ENCODE measurements around the gene NEUROG1.

The NEUROG1 gene

DNA sequence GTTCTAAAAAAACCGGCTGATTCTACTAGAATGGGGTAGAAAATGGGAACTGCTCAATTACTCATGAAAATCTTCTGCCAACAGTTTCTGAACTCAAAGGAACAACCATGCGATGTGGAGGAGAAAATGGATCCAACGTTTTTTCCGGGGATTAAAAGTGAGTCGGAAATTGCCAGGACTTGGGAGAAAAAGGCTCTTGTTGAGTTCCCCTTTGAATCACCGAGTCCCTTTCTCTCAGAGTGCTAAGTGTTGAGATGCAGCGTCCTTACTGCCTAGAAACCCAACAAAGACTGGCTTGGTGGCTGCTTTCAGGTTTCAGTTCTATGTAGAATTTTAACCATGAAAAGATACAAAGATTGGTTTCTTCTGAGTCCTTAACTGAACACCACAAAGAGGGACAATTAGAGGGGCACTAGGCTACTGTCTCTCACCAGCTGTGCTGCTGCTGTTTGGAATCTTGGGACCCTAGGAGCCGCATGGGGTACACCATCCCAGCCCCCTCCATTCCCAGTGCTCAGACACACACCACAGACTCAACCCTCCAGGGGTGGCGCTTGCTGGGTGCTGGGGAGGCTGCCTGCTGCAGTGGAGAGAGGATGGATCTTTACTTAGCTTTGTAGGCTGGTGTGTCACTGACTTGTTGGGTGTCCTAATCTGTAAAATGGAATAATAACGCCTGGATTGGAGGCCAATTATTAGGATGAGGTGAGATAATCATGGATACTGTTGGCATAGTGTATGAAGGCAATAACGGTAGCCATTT, 21.5 kb upstream of the NEUROG1 start (continued):
- TF ChIP-seq, protein P1, sequence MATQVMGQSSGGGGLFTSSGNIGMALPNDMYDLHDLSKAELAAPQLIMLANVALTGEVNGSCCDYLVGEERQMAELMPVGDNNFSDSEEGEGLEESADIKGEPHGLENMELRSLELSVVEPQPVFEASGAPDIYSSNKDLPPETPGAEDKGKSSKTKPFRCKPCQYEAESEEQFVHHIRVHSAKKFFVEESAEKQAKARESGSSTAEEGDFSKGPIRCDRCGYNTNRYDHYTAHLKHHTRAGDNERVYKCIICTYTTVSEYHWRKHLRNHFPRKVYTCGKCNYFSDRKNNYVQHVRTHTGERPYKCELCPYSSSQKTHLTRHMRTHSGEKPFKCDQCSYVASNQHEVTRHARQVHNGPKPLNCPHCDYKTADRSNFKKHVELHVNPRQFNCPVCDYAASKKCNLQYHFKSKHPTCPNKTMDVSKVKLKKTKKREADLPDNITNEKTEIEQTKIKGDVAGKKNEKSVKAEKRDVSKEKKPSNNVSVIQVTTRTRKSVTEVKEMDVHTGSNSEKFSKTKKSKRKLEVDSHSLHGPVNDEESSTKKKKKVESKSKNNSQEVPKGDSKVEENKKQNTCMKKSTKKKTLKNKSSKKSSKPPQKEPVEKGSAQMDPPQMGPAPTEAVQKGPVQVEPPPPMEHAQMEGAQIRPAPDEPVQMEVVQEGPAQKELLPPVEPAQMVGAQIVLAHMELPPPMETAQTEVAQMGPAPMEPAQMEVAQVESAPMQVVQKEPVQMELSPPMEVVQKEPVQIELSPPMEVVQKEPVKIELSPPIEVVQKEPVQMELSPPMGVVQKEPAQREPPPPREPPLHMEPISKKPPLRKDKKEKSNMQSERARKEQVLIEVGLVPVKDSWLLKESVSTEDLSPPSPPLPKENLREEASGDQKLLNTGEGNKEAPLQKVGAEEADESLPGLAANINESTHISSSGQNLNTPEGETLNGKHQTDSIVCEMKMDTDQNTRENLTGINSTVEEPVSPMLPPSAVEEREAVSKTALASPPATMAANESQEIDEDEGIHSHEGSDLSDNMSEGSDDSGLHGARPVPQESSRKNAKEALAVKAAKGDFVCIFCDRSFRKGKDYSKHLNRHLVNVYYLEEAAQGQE (tag by site-specific recombination; IDR thresholded peaks at IDR 0.05) = no peak
- TF ChIP-seq ZNF514 (tag by site-specific recombination; IDR thresholded peaks at IDR 0.05) (no peak), MEIS1 (CRISPR knock-in tag; IDR thresholded peaks at IDR 0.05; ENCODE audit: borderline replicate concordance) (no peak), BCL11A (tag by site-specific recombination; IDR thresholded peaks at IDR 0.05; ENCODE audit: low read depth) (no peak)

DNA sequence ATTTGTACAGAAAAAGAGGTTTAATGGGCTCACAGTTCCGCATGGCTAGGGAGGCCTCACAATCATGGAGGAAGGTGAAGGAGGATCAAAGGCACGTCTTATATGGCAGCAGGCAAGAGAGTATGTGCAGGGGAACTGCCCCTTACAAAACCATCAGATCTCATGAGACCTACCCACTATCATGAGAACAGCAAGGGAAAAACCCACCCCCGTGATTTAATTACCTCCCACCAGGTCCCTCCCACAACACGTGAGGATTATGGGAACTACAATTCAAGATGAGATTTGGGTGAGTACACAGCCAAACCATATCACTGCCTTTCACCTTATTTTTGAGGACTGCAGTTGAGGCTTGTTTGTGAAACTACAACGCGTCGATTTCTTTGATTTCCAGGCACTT, 20.9 kb upstream of the NEUROG1 start:
- CTCF ChIA-PET = interaction anchor here (0.6 to 13.3 kb wide), 5 partner anchors 9 to 335 kb away, joined by 3 to 853 read pairs (median 12); no protein-coding TSS in a partner anchor
- TF ChIP-seq ZNF776 (tag by site-specific recombination; IDR thresholded peaks at IDR 0.05; ENCODE audit: borderline replicate concordance) (no peak), ZFHX2 (tag by site-specific recombination; conservative IDR thresholded peaks at IDR 0.05) (peak; percentile 62), ZNF560 (tag by site-specific recombination; IDR thresholded peaks at IDR 0.05; ENCODE audit: borderline replicate concordance) (no peak), GLI4 (tag by site-specific recombination; IDR thresholded peaks at IDR 0.05) (no peak), ZNF624 (tag by site-specific recombination; IDR thresholded peaks at IDR 0.05) (no peak), SALL2 (tag by site-specific recombination; IDR thresholded peaks at IDR 0.05; ENCODE audit: borderline replicate concordance) (no peak), ZNF248 (tag by site-specific recombination; IDR thresholded peaks at IDR 0.05) (no peak), EGR2 (tag by site-specific recombination; IDR thresholded peaks at IDR 0.05; ENCODE audit: low read depth) (peak; percentile 45), ZNF155 (tag by site-specific recombination; IDR thresholded peaks at IDR 0.05) (no peak), ZNF341 (tag by site-specific recombination; IDR thresholded peaks at IDR 0.05; ENCODE audit: low read depth) (no peak)
- TF ChIP-seq, protein P2, sequence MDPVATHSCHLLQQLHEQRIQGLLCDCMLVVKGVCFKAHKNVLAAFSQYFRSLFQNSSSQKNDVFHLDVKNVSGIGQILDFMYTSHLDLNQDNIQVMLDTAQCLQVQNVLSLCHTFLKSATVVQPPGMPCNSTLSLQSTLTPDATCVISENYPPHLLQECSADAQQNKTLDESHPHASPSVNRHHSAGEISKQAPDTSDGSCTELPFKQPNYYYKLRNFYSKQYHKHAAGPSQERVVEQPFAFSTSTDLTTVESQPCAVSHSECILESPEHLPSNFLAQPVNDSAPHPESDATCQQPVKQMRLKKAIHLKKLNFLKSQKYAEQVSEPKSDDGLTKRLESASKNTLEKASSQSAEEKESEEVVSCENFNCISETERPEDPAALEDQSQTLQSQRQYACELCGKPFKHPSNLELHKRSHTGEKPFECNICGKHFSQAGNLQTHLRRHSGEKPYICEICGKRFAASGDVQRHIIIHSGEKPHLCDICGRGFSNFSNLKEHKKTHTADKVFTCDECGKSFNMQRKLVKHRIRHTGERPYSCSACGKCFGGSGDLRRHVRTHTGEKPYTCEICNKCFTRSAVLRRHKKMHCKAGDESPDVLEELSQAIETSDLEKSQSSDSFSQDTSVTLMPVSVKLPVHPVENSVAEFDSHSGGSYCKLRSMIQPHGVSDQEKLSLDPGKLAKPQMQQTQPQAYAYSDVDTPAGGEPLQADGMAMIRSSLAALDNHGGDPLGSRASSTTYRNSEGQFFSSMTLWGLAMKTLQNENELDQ (tag by site-specific recombination; IDR thresholded peaks at IDR 0.05; ENCODE audit: low read depth) = no peak
- Histone ChIP-seq H3K9me3 (ENCODE audit: control insufficient read depth, insufficient read depth, low read depth, low read length) (no peaks in the 10 kb centered on the region), H3K36me3 (ENCODE audit: control insufficient read depth in 2 of 2, insufficient read depth in 1 of 2, low read length in 2 of 2) (no peaks in the 10 kb centered on the region), H3K4me3 (ENCODE audit: low read depth, low read length) (no peak overlapping the region), H3K4me1 (ENCODE audit: control insufficient read depth, insufficient read depth, low read length) (no peaks in the 10 kb centered on the region), H3K27ac (ENCODE audit: extremely low read depth, low read depth, low read length) (no peak overlapping the region)
- POLR2A ChIA-PET = no interaction called here

DNA sequence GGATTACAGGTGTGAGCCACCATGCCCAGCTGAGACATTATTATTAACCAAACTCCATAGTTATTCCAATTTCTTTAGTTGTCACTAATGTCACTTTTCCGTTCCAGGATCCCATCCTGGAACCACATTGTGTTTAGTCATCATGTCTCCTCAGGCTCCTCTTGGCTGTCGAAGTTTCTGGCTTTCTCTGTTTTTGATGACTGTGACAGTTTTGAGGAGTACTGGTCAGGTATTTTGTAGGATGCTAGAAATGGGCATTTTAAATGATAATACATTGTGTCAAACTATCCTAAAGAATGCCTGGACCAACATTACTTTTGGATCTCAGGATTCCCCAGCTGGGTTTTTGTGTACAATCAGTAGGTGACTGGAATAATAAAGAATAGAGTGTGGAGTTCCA, 19.8 kb upstream of the NEUROG1 start:
- Histone ChIP-seq H3K4me1 (ENCODE audit: control insufficient read depth, insufficient read depth, low read length) (no peaks in the 10 kb centered on the region), H3K27ac (ENCODE audit: extremely low read depth, low read depth, low read length) (no peak overlapping the region), H3K4me3 (ENCODE audit: low read depth, low read length) (no peak overlapping the region), H3K9me3 (ENCODE audit: control insufficient read depth, insufficient read depth, low read depth, low read length) (no peaks in the 10 kb centered on the region), H3K36me3 (ENCODE audit: control insufficient read depth in 2 of 2, insufficient read depth in 1 of 2, low read length in 2 of 2) (no peaks in the 10 kb centered on the region)
- POLR2A ChIA-PET = no interaction called here
- TF ChIP-seq ZNF529 (tag by site-specific recombination; IDR thresholded peaks at IDR 0.05; ENCODE audit: insufficient replicate concordance) = no peak
- no peak for TF ChIP-seq ATF2 (tag by site-specific recombination; IDR thresholded peaks at IDR 0.05; ENCODE audit: low read depth)
- TF ChIP-seq ZNF670 (tag by site-specific recombination; IDR thresholded peaks at IDR 0.05; ENCODE audit: low read depth) = no peak
- TF ChIP-seq SCRT2 (tag by site-specific recombination; IDR thresholded peaks at IDR 0.05) = no peak
- TF ChIP-seq MZF1 (tag by site-specific recombination; IDR thresholded peaks at IDR 0.05; ENCODE audit: borderline replicate concordance) = no peak
- no peak for TF ChIP-seq ZNF302 (tag by site-specific recombination; IDR thresholded peaks at IDR 0.05; ENCODE audit: low read depth)
- TF ChIP-seq ZFP41 (tag by site-specific recombination; IDR thresholded peaks at IDR 0.05; ENCODE audit: borderline replicate concordance) = no peak
- TF ChIP-seq KLF10 (tag by site-specific recombination; IDR thresholded peaks at IDR 0.05) = no peak
- CTCF ChIA-PET = interaction anchor here (0.6 to 13.3 kb wide), 7 partner anchors 10 to 328 kb away, joined by 3 to 853 read pairs (median 6); no protein-coding TSS in a partner anchor

Data from HEK293 (cell line).